Activated CD8-positive, alpha-beta memory T cell treated with anti-CD3 and anti-CD28 coated beads, Interleukin-2, amount 50 U/mL, for 48 hours (primary cell): ENCODE results near the gene PRM3.

ENCODE experiments used
- DNase-seq: peaks from one replicate; pipeline ENCODE4 v3.0.0-alpha.2; 2020

Gene PRM3, protein sequence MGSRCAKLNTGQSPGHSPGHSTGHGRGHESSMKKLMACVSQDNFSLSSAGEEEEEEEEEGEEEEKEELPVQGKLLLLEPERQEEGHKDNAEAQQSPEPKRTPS

DNA sequence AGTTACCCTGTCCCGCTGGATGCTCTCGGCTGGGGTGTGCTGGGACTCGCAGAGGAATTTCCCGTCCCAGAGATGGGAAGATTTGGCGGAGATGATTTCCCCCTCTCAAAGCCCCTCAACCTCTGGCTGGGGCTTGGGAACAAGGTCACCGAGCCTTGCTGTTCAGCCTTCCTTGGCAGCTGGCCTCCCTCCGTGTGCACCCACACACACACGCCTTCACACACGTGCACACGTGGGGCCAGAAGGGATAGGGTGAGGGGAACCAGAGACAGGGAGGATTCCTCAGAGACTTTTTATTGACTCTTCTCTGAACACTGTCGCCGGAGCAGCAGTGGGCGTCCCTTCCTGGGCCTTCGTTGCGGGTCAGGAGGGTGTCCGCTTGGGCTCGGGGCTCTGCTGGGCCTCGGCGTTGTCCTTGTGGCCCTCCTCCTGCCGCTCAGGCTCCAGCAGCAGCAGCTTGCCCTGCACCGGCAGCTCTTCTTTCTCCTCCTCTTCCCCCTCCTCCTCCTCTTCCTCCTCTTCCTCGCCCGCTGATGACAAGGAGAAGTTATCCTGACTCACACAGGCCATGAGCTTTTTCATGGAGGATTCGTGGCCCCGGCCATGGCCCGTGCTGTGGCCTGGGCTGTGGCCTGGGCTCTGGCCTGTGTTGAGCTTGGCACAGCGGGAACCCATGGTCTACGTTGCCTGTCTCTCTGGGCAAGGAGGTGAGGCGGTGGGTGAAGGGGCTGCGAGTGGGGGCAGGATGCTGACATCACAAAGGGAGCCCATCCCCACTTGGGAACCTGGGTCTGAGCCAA, at the start of gene PRM3:
Gene PRM3 (minus strand): TSS at position 709 of the 800 bp plus-strand sequence. CDS start 34 bp downstream, at position 675.
- no peak for DNase-seq

DNA sequence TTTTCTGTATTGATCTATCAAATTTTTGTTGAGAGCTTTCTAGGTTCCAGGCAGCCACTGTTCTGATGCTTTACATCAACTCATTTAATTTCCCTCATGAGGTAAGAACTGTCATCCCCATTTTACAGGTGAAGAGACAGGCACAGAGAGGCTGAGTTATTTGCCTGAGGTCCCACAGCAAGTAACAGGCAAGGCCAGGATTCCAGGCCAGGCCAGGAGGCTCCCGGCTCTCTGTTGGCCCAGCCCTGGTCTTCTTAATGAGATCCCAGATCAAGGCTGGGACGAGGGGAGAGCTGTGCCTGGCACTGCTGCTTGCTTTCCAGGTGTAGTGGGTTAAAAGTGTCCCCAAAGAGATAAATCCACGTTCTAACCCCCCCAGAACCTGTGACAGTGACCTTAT, 49.4 kb upstream of the PRM3 start:
- no peak for DNase-seq

DNA sequence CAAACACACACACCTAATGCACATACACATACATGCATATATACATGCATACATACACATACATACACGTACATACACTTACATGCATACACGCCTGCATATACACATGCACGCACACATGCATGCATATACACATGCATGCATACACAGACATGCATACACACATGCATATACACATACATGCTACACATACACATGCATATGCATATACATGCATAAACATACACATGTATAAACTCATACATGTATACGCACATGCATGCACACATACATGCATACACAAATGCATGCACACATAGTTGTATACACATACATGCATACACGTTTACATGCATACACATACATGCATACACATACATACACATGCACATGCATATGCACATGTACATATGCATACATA, 48.2 kb upstream of the PRM3 start:
- DNase-seq: no peak

DNA sequence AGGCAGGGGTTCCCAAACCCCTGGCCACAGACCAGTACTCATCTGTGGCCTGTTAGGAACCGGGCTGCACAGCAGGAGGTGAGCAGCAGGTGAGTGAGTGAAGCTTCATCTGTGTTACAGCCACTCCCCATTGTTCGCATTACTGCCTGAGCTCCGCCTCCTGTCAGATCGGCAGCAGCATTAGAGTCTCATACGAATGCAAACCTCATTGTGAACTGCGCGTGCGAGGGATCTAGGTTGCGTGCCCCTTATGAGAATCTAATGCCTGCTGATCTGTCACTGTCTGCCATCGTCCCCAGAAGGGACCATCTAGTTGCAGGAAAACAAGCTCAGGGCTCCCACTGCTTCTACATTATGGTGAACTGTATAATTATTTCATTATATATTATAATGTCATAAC, 46.7 kb upstream of the PRM3 start:
- DNase-seq: no peak

DNA sequence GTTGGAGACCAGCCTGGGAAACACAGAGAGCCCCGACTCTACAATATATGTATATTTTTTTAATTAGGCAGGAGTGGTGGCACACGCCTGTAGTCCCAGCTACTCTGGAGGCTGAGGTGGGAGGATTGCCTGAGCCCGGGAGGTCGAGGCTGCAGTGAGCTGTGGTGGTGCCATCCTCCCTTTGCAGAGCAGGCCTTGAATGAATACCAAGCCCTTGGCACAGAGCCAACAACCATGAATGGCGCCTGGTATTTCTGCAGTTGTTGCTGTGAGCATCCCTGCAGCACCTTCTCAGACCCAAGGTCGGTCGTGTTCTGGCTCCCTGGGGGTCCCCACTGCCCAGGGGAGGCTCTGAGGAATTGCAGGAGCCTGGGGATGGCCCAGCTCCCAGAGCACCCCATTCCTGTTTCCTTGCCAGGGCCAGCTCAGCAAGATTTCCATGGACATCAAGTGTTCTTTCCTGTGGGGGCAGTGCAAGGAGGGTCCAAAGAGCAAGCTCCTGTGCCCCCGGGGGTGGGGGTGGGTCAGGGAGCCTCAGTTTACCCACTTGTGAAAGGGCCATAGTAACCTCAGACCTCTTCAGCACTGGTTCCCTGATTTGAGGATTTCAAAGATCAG, 46.2 kb upstream of the PRM3 start:
- no peak for DNase-seq

DNA sequence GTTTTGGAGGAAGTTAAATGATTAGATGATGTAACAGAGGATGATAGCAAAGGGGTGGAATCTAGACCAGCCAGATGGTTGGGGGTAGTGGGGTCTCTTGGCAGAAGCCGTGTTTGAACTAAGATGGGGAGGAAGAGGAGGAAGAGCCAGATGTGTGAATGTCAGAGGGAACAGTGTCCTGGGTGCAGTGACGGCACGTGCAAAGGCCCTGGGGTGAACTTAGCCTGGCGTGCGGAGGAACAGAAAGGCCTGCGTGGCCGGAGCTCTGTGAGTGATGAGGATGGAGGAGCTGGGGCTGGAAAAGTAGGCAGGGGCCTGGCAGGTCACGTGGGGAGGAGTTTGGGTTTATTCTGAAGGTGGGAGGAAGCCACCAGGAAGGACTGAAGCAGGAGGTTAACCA, 45.4 kb upstream of the PRM3 start:
- DNase-seq: no peak

DNA sequence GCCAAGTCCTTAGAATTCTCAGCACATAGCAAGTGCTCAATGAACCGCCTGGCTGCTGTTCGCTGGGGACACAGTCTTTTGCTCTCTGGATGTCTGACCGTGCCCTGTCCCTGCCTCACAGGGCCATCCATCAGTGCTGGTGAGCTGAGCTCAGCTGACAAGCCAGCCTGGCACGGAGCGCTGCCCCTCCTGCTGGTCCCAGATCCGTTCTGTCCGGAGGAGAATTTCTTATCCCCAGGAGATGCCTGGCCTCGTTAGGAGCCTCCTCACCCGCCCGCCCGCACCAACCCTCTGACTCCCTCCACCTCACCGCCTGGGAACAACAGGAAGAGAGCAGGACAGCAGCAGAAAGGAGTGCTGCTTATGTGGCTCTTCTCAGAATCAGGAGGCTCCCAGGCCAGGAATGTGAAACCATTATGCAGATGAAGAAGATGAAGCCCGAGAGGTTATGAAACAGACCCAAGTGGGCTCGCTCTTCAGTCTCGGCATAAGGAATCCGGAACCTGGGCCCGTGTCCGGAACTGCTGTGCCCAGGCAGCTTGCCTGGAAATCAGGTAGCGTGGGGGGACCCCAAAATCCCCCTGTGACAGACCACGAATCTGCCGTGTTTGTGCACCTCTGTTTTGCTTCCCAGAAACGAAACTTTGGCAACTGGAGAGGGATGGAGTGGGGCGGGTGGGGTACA, 43.0 kb upstream of the PRM3 start:
- no peak for DNase-seq

DNA sequence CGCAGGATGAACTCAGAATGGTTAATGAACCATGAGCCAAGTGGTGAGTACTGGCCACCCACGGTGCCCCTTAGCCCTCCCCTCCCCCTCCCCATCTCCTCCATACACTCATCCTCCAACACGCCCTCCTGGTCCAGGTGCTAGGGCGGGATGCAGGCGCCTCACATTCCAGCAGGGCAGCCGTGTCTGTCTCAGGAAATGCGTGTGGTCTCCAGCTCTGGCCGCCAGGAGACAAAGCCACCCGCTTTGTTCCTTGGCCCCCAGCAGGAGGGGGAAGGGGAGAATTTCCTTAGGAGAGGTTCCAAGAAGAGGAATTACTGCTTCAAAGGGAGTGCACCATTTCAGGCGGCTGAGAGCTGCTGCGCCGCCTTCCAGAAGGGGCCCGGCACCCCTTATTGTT, 42.1 kb upstream of the PRM3 start:
- DNase-seq: no peak

DNA sequence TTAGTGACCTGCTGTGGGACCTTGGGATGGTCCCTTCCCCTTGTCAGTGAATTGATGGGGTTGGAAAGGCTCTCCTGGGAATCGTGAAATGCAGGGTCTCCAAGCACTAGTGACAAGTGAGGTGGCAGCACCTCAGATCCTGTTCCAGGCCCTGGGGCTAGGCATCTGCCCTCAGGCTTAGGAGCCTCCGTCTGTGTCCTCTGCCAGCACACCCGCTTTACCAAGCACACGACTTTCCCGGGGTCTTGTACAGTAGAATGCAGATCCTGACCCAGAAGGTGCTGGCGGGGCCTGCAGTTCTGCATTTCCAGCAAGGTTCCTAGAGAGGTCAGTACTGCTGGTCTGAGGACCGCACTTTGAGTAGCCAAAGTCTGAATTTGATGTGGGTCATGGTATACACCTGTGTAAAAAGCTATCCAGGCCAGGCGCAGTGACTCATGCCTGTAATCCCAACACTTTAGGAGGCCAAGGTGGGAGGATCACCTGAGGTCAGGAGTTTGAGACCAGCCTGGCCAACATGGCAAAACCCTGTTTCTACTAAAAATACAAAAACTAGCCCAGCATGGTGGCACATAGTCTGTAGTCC, 41.0 kb upstream of the PRM3 start:
- DNase-seq: no peak

DNA sequence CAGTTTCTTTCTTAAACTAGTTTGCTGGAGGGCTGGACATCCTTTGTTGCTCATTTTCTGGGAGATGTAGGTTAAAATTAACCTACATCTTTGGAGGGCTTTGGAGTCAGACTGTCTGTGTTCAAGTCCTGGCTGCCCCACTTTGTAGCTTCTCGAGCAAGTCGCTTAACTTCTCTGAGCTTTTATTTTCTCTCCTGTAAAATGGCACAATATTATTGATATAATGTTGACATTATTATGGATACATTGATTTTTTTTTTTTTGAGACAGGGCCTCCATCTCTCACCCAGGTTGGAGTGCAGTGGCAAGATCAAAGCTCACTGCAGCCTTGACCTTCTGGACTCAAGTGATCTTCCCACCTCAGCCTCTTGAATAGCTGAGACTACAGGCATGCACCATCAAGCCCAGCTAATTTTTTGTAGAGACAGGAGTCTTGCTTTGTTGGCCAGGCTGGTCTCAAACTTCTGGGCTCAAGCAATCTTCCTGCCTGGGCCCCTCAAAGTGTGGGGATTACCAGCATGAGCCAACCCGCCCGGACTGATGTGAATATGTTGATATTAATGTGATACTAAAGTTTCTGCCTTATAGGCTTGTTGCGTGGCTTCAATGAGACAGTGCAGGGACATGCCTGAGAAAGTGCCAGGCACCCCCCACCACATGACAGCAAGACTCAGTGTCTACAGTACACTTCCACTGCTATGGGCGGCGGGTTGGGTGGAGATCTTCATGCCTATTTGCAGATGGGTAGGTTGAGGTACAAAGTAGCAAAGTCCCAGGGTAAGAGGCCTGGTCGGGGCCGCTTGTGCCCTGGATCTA, 40.3 kb upstream of the PRM3 start:
- DNase-seq: no peak

DNA sequence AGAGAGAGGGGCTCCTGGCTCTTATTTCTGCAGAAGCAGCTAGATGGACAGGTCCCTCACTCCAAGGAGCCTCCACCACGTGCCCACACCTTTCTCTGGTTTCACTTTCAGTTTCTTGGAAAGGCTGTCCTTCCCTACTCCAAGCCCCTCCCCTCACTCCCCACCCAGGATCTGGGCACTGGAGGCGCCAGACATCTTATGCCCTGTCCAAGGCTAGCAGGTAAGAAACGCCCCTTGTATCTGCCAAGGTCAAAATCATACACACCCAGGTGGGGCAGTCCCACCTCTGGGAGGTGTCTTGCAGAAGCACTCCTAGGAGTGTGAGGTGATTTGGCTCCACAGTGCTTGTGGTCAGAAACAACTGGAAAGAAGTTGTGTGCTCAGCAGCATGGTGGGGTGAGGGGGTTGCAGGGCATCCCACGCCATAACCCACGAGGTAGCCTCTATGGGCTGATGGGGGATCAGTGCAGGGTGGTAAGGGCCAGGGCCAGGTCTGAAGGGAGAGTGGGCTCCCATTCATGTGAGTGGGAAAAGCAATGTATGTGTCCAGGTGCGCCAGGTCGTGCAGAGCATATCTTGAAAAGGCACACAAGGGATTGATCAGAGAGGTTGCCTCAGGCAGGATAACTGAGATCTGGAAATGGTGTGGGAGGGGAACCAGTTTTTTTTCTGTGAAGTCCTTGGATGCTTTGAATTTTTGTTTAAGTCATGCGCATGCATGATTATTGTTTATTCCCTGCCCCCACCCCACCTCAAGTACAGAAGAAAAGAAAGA, 39.5 kb upstream of the PRM3 start:
- no peak for DNase-seq

DNA sequence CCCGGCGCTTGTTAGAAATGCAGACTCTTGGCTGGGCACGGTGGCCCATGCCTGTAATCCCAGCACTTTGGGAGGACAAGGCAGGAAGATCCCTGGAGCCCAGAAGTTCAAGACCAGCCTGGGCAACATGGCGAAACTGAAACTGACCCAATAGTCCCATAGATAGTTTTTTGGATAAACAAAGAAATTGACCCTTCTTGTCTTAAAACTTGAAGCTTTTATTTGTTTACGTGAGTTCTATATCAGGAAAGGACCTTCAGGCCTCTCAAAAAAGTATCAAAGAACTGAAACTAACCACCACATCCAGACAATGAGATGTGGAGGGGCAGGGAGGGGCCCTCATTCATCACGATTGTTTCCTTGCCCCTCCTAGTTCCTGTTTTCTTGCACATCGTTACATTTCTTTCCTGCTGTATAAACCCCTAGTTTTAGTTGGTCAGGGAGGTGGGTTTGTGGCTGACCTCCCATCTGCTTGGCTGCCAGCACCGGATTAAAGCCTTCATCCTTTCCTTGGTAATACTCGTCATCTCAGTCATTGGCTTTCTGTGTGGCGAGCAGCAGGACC, 37.6 kb upstream of the PRM3 start:
- no peak for DNase-seq

DNA sequence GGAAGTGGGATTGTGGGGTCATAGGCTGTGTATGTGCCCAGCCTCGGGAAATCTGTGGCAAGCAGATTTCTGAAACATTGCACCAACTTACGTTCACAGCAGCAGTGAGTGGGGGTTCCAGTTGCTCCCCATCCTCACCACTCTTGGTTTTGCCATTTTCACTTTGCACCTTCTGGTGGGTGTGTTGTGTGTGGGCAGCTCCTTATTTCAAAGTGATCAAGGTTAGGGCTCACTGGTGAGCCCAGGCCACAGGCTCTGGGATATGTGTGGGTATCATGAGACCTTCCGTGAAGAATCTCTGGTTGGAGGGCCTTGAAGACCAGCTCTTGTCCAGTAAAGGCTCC, 37.2 kb upstream of the PRM3 start:
- no peak for DNase-seq

DNA sequence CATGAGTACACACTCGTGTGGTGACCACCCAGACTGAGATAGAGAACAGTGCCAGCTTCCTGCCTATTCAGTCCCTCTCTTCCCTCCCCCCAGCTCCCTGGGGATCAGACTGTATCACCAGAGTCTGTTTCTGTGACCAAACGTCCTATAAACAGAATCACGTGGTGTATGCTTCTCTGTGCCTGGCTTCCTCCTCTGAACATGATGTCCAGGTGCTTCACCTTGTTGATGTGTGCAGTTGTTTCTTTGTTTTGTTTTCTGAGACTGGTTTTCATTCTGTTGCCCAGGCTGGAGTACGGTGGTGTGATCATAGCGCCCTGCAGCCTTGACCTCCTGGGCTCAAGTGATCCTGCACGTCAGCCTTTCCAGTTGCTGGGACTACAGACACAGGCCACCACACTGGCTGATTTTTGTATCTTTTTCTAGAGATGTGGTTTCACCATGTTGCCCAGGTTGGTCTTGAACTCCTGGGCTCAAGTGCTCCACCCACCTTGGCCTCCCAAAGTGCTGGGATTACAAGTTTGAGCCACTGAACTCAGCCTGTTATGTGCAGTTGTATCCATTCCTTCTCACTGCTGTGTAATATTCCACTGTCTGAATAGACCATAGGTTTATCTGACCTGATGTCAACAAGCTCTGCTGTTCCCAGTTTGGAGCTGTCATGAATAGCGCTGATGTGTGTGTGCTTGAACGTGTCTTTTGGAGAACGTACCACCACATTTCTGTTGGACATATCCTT, 36.6 kb upstream of the PRM3 start:
- DNase-seq: no peak

DNA sequence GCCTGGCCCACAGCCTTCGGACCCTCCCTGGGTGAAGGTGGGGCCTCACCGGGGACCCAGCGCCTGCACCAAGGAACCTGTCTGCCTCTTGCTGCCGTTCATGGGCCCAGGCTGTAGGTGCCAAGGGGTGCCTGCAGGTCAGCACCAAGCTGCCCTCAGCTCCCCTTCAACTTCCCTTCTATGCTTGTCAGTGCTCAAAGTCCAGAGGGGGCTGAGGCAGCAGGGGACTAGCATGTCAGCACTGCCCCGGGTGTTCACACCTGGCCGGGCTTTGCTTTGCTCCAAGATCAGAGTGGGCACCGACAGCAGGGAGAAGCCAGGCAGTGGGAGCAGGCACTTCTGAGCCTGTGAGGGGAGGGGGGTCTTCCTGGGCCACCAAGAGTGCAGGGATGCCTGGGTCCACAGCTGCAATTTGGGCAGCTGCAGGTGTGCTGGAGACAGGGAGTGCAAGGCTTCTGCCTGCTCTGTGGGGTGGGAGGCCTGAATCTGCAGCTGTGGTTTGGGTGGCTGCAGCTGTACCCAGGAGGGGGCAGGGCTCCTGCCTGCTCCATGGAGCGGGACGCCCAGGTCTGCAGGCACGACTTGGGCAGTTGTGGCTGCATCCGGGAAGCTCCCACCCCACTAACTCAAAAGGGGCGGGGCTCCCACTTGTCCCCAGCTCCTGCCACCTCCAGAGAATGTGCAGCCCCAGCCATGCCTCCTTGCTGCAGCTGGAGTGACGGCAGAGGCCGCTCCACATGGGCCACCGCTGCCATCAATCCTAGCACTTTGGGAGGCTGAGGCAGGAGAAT, 35.3 kb upstream of the PRM3 start:
- no peak for DNase-seq

DNA sequence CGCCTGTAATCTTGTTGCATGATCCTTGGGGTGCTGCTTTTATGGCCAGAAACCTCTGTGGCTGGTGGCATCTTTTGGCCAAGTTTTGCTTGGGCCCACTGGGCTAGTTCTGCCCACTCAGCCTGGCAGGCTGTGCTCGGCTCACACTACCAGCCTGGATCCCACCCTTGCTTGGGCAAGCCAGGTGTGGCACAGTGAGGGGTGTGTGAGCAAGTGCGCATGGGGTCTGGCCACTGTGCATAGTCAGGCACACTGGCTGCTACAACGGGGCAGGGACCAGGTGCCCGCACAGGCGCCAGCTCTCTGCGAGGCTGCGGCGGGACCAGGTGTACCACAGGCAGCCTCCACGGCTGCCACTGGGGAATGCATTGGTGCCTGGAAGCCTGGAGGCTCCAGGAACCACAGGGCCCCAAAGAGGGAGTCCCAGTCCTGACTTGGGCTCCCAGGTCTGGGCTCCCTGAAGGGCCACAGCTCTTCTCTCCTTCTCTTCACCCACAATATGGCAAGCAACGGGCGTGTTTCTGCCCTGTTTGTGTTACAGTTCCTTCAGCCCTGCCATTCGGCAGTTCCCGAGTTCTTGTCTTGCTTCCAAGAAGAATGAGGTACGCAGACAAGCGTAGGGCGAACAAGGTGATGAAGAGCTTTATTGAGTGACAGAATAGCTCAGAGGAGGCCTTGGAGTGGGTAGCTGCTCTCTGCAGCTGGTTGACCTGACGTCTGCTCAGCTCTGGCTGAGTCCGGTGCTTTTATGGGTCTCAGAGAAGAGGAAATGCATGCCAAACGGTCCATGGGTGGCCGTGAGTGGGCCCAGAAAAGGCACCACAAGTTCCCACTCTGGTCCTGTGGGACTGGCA, 34.4 kb upstream of the PRM3 start:
- no peak for DNase-seq

DNA sequence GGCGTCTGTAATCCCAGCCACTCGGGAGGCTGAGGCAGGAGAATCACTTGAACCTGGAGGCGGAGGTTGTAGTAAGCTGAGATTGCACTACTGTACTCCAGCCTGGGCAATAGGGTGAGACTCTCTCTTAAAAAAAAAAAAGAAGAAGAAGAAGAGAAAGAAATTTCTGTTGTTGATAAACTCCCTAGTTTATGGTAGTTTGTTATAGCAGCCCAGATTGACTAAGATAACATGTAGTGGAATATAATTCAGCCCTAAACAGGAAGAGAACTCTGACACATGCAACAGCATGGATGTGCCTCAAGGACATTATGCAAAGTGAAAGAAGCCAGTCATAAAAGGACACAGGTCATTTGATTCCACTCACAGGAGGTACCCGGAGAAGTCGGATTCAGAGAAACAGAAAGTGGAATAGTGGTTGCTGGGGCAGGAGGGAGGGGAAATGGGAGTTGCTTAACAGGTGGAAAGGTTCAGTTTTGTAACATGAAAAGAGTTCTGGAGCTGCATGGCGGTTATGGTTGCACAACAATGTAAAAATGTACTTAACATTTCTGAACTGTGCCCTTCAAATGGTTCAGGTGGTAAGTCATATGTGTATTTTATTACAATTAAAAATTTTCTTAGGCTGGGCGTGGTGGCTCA, 33.7 kb upstream of the PRM3 start:
- no peak for DNase-seq

DNA sequence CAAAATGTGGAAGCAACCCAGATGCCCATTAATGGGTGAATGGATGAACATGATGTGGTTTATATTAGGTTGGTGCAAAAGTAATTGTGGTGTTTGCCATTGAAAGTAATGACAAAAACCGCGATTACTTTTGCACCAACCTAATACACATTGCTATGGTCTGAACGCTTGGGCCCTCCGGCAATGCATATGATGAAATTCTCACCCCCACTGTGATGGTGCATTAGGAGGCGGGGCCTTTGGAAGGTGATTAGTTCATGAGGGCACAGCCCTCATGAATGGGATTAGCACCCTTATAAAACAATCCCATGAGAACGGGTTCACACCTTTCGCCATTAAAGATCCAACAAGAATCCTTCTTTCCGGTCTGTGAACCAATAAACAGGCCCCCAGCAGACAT, 33.0 kb upstream of the PRM3 start:
- no peak for DNase-seq
